ENCODE measurements around the gene CIRBP.

The CIRBP gene

GRCh38 chr19:1257475-1258162 is 11.5 kb upstream of the CIRBP start:
- DNase-seq, result no peak

- no peak for DNase-seq
Observed at GRCh38 chr19:1258163-1258492, 11.0 kb upstream of the CIRBP start.

- no peak for DNase-seq
Observed at GRCh38 chr19:1258707-1259205, 10.4 kb upstream of the CIRBP start.

- DNase-seq, result peak; percentile 82
Observed at GRCh38 chr19:1259206-1259875, 9.8 kb upstream of the CIRBP start.

- peak; percentile 66 for DNase-seq
Observed at GRCh38 chr19:1259876-1260748, 9.0 kb upstream of the CIRBP start.

- DNase-seq, result peak; percentile 97
Observed at GRCh38 chr19:1260749-1261537, 8.2 kb upstream of the CIRBP start.

- DNase-seq, result no peak
Observed at GRCh38 chr19:1261538-1261797, 7.7 kb upstream of the CIRBP start.

GRCh38 chr19:1261798-1262622 is 7.1 kb upstream of the CIRBP start:
- DNase-seq, result no peak

GRCh38 chr19:1262623-1263123 is 6.5 kb upstream of the CIRBP start:
- no peak for DNase-seq

GRCh38 chr19:1263188-1263587 is 5.9 kb upstream of the CIRBP start:
- no peak for DNase-seq

- no peak for DNase-seq
Observed at GRCh38 chr19:1264801-1265614, 4.1 kb upstream of the CIRBP start.

- peak; percentile 61 for DNase-seq
Observed at GRCh38 chr19:1265615-1266128, 3.5 kb upstream of the CIRBP start.

GRCh38 chr19:1266129-1266915 is 2.8 kb upstream of the CIRBP start:
- DNase-seq, result peak; percentile 90

GRCh38 chr19:1266916-1267476 is 2.1 kb upstream of the CIRBP start:
- DNase-seq, result peak; percentile 77

- no peak for DNase-seq
Observed at GRCh38 chr19:1267477-1268225, 1.5 kb upstream of the CIRBP start.

GRCh38 chr19:1268226-1269064 is 687 bp upstream of the CIRBP start:
- no peak for DNase-seq

GRCh38 chr19:1269478-1270212 is 513 bp downstream of the CIRBP start:
- DNase-seq, result peak; percentile 89
